Kidney (tissue), 14 donors: ENCODE measurements around the gene CALN1. TPM values are rescaled to one million over a fixed set of nuclear protein-coding genes. Genes with fewer than 3 reads are reported as not detected.

Experiments used
- DNase-seq, 5 donors: peaks; one replicate each; pipeline ENCODE4 v3.0.0-alpha.2; 2013 to 2020
- FAIRE-seq: peaks from 2 replicates; lab custom pipeline; 2012; peaks lifted over from hg19 to GRCh38; lab: Jason Lieb, UNC
- H3K27ac ChIP-seq, 2 donors: one replicate each; pipeline ENCODE4 v1.7.0; 2013; ENCODE audit warnings: low read depth in 2 of 2, low read length in 2 of 2, inconsistent platforms in 1 of 2
- H3K27me3 ChIP-seq: one replicate; pipeline ENCODE4 v1.7.1; 2013; ENCODE audit warnings: low read length, inconsistent platforms; ENCODE audit not compliant: control insufficient read depth, insufficient read depth
- H3K36me3 ChIP-seq, 3 donors: one replicate each; pipeline versions ENCODE4 v1.7.0 to v1.7.1; 2013; ENCODE audit warnings: low read length in 3 of 3, control low read depth in 1 of 3, inconsistent platforms in 1 of 3; ENCODE audit not compliant: insufficient read depth in 3 of 3, control insufficient read depth in 2 of 3
- H3K4me1 ChIP-seq, 3 donors: one replicate each; pipeline versions ENCODE4 v1.7.0 to v1.7.1; 2013; ENCODE audit warnings: low read length in 3 of 3, inconsistent platforms in 1 of 3, low read depth in 1 of 3; ENCODE audit not compliant: control insufficient read depth in 2 of 3, insufficient read depth in 2 of 3
- H3K4me3 ChIP-seq, 3 donors: one replicate each; pipeline versions ENCODE4 v1.7.0 to v1.8.1; 2013; ENCODE audit warnings: low read length in 3 of 3, control low read depth in 1 of 3, inconsistent platforms in 1 of 3
- H3K9ac ChIP-seq, 3 donors: one replicate each; pipeline versions ENCODE4 v1.7.0 to v1.7.1; 2013; ENCODE audit warnings: low read length in 3 of 3, control low read depth in 1 of 3, inconsistent platforms in 1 of 3
- H3K9me3 ChIP-seq, 3 donors: one replicate each; pipeline versions ENCODE4 v1.7.0 to v1.7.1; 2013; ENCODE audit warnings: low read length in 3 of 3, control low read depth in 1 of 3, inconsistent platforms in 1 of 3; ENCODE audit not compliant: control insufficient read depth in 2 of 3, insufficient read depth in 1 of 3
- intact Hi-C: fragments of 100-400 bp; cut with DNase I; formaldehyde crosslinking; loops from one replicate; pipeline ENCODE4 v1.11.1; 2022
- polyA plus RNA-seq: library from polyadenylated mRNA; stranded (reverse); fragments of 350-450 nt; fragmentation: Illumina TruSeq; extraction: RNeasy Lipid Tissue Mini Kit (QIAGEN cat#74804); gene quantifications from one replicate; pipeline ENCODE4 v1.2.3, GENCODE V29; 2014; ENCODE audit warnings: low read depth, low replicate concordance; ENCODE audit not compliant: insufficient read depth
- total RNA-seq: library from RNA; stranded (reverse); fragmentation: NEBNext Ultra II Directional; extraction: Animal tissue kit (Norgen Biotek cat#: 25700); gene quantifications from one replicate; pipeline ENCODE4 v1.2.1, GENCODE V29; 2021
- TF ChIP-seq, protein P1 (sequence below): IDR thresholded peaks from 3 replicates; pipeline ENCODE4 v1.5.1; 2012; ENCODE audit warnings: mild to moderate bottlenecking, moderate library complexity, borderline replicate concordance; ENCODE audit not compliant: insufficient read depth; ENCODE audit errors: extremely low read depth
- donor health status: control.
- donor health status: control.
- donor health status: control.
- donor health status: control.
- donor health status: control.
- donor health status: DM: yes; HTN: yes; CAD: no.
- donor health status: Normal renal cell carcinoma (clear cell type).

CALN1 gene
- total and polyA plus RNA-seq, 2 donors from 2014 or later, result not detected

DNA sequence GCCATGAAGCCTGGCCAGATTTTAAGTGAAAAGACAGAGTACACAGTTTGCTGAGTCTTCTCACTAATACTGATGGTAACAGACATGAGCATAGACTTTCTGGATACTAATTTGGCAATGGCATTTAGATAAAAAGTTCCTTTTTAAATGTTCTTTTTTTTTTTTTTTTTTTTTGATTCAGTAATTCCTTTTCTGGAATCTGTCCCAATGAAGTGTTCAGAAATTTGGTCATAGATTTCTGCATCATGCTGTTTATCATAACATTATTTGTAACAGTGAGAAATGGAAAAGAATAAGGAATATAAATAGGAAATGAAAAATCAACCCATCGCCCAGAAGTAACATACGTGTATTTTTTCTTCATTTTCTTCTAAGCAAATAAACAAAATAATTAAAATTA, 354.9 kb downstream of the CALN1 start:
- Histone ChIP-seq H3K9ac (no peak overlapping the region), H3K27ac (no peak overlapping the region), H3K4me1 (no peaks in the 10 kb centered on the region), H3K27me3 (no peaks in the 10 kb centered on the region), H3K9me3 (peaks cover 0 to 6% (median 0%) of the 10 kb centered on the region in 3 donors), H3K4me3 (no peak overlapping the region), H3K36me3 (no peaks in the 10 kb centered on the region)
- TF ChIP-seq, protein P1, sequence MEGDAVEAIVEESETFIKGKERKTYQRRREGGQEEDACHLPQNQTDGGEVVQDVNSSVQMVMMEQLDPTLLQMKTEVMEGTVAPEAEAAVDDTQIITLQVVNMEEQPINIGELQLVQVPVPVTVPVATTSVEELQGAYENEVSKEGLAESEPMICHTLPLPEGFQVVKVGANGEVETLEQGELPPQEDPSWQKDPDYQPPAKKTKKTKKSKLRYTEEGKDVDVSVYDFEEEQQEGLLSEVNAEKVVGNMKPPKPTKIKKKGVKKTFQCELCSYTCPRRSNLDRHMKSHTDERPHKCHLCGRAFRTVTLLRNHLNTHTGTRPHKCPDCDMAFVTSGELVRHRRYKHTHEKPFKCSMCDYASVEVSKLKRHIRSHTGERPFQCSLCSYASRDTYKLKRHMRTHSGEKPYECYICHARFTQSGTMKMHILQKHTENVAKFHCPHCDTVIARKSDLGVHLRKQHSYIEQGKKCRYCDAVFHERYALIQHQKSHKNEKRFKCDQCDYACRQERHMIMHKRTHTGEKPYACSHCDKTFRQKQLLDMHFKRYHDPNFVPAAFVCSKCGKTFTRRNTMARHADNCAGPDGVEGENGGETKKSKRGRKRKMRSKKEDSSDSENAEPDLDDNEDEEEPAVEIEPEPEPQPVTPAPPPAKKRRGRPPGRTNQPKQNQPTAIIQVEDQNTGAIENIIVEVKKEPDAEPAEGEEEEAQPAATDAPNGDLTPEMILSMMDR, result no peak
- intact Hi-C loops, result no loop called here
- FAIRE-seq (no peak), DNase-seq (no peak)

DNA sequence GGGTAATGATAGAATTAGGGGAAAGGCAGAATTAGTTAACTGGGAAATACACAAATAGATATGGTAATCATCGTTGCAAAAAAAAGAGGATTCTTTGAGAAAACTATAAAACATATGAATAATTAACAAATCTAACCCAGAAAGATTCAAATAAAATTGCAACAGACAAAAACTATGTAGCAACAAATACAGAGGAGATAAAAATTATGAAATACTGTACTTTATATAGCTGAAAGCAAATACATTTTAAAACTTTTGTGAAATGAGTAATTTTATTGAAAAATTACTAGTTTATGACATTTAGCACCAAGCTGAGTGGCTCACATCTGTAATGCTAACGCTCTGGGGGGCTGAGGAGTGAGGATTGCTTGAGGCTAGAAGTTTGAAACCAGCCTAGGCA, 356.7 kb downstream of the CALN1 start:
- Histone ChIP-seq H3K4me1 (no peaks in the 10 kb centered on the region), H3K36me3 (no peaks in the 10 kb centered on the region), H3K27me3 (no peaks in the 10 kb centered on the region), H3K4me3 (no peak overlapping the region), H3K27ac (no peak overlapping the region), H3K9ac (no peak overlapping the region), H3K9me3 (peaks cover 0 to under 1% (median 0%) of the 10 kb centered on the region in 3 donors)
- no peak for DNase-seq
- TF ChIP-seq, protein P1, result no peak
- intact Hi-C loops, result no loop called here
- FAIRE-seq, result no peak

DNA sequence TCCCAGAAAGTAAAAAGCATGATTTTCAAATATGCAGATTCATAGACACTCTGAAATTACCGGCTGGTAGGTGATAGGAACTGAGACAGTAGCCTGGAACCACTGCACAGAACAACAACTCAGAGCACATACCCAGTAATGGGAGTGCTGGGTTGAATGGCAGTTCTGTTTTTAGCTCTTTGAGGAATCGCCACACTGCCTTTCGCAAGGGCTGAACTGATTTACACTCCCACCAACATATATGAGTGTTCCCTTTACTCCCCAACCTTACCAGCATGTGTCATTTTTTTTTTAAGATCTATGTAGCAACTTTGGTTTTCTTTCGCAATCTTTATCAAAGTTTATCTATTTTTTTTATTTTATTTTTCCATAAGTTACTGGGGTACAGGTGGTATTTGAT, 358.8 kb downstream of the CALN1 start:
- FAIRE-seq (no peak), DNase-seq (no peak)
- no peak overlapping the region for H3K27ac ChIP-seq
- H3K4me3 ChIP-seq, result no peak overlapping the region
- H3K9me3 ChIP-seq, result no peaks in the 10 kb centered on the region
- TF ChIP-seq, protein P1, result no peak
- H3K4me1 ChIP-seq, result no peaks in the 10 kb centered on the region
- intact Hi-C loops, result no loop called here
- H3K9ac ChIP-seq, result no peak overlapping the region
- no peaks in the 10 kb centered on the region for H3K36me3 ChIP-seq
- H3K27me3 ChIP-seq, result no peaks in the 10 kb centered on the region

DNA sequence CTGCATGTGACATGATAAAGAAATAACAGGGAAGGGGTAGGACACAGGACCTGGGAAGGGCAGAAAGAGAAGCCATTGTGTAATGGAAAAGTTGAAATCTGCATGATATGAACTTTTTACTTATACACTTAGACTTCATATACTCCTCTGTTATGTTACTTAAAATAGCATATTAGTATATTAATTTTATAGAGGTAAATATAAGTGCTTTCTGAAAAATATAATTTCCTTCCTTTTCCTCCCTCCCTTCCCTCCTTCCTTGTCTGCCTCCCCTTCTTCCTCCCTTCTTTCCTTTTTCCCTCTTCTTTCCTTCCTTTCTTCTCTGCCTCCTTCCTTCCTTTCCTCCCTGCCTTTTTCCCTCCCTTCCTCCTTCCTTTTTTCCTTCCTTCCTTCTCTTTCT, 363.7 kb downstream of the CALN1 start:
- intact Hi-C loops, result no loop called here
- H3K9me3 ChIP-seq, result no peaks in the 10 kb centered on the region
- DNase-seq (no peak), FAIRE-seq (no peak)
- H3K27me3 ChIP-seq, result no peaks in the 10 kb centered on the region
- no peak overlapping the region for H3K27ac ChIP-seq
- H3K4me3 ChIP-seq, result no peak overlapping the region
- H3K36me3 ChIP-seq, result no peaks in the 10 kb centered on the region
- H3K4me1 ChIP-seq, result no peaks in the 10 kb centered on the region
- TF ChIP-seq, protein P1, result no peak
- no peak overlapping the region for H3K9ac ChIP-seq
